ENCODE measurements around the gene PGK2. TPM values are rescaled to one million over a fixed set of nuclear protein-coding genes. Genes with fewer than 3 reads are reported as not detected.

PGK2 gene
- total RNA-seq: under 1 TPM in 1 of 4 donors, not detected in 3; 0.94 TPM

GRCh38 chr6:49787176-49787575, at the start of gene PGK2:
TSS of gene PGK2 (minus strand) at chr6:49787285. CDS start at chr6:49787187, 98 bp downstream.
- Histone ChIP-seq H3K4me1 (no peaks in the 10 kb centered on the region), H3K4me3 (replicated peaks in 1 of 3) (no peak within 1 kb of the TSS), H3K27ac (no peak within 1 kb of the TSS), H3K9me3 (no peaks in the 10 kb centered on the region), H3K36me3 (no peaks in the 10 kb centered on the region), H3K27me3 (no peaks in the 10 kb centered on the region)
- no peak for DNase-seq
- no peak for TF ChIP-seq CTCF (IDR thresholded peaks at IDR 0.05)
- TF ChIP-seq POLR2A (IDR thresholded peaks at IDR 0.05): no peak
- 85 to 87% methylated on average over 8 of the region's 8 CpGs for WGBS, 2 donors
- intact Hi-C loops (cut with DNase I): no loop called here

GRCh38 chr6:49835140-49835539, 48.1 kb upstream of the PGK2 start:
- WGBS, 2 donors: 83 to 91% methylated on average over 3 of the region's 3 CpGs
- H3K27ac ChIP-seq: no peak overlapping the region
- TF ChIP-seq POLR2A (IDR thresholded peaks at IDR 0.05): no peak
- no peak for TF ChIP-seq CTCF (IDR thresholded peaks at IDR 0.05)
- H3K27me3 ChIP-seq: no peaks in the 10 kb centered on the region
- no peaks in the 10 kb centered on the region for H3K9me3 ChIP-seq
- no peak for DNase-seq
- no peaks in the 10 kb centered on the region for H3K36me3 ChIP-seq
- no peaks in the 10 kb centered on the region for H3K4me1 ChIP-seq
- intact Hi-C loops (cut with DNase I): no loop called here
- H3K4me3 ChIP-seq (replicated peaks in 1 of 3): no peak overlapping the region

GRCh38 chr6:49833386-49833785, 46.3 kb upstream of the PGK2 start:
- DNase-seq: no peak
- Histone ChIP-seq H3K9me3 (no peaks in the 10 kb centered on the region), H3K4me3 (replicated peaks in 1 of 3) (no peak overlapping the region), H3K27ac (no peak overlapping the region), H3K27me3 (no peaks in the 10 kb centered on the region), H3K36me3 (no peaks in the 10 kb centered on the region), H3K4me1 (no peaks in the 10 kb centered on the region)
- intact Hi-C loops (cut with DNase I): no loop called here
- WGBS, 2 donors: 80 to 90% methylated on average over 1 of the region's 1 CpG
- TF ChIP-seq POLR2A (IDR thresholded peaks at IDR 0.05) (no peak), CTCF (IDR thresholded peaks at IDR 0.05) (no peak)

GRCh38 chr6:49826743-49827406, 39.8 kb upstream of the PGK2 start:
- no peaks in the 10 kb centered on the region for H3K27me3 ChIP-seq
- H3K27ac ChIP-seq: no peak overlapping the region
- no peaks in the 10 kb centered on the region for H3K36me3 ChIP-seq
- no peak for DNase-seq
- H3K9me3 ChIP-seq: no peaks in the 10 kb centered on the region
- intact Hi-C loops (cut with DNase I): no loop called here
- H3K4me3 ChIP-seq (replicated peaks in 1 of 3): no peak overlapping the region
- no peaks in the 10 kb centered on the region for H3K4me1 ChIP-seq
- TF ChIP-seq CTCF (IDR thresholded peaks at IDR 0.05) (no peak), POLR2A (IDR thresholded peaks at IDR 0.05) (no peak)
- WGBS, 2 donors: 55 to 63% methylated on average over 5 of the region's 5 CpGs

- DNase-seq: no peak
- Histone ChIP-seq H3K4me1 (no peaks in the 10 kb centered on the region), H3K27me3 (no peaks in the 10 kb centered on the region), H3K4me3 (replicated peaks in 1 of 3) (no peak overlapping the region), H3K9me3 (no peaks in the 10 kb centered on the region), H3K36me3 (no peaks in the 10 kb centered on the region), H3K27ac (no peak overlapping the region)
- TF ChIP-seq POLR2A (IDR thresholded peaks at IDR 0.05): no peak
- TF ChIP-seq CTCF (IDR thresholded peaks at IDR 0.05): no peak
- intact Hi-C loops (cut with DNase I): no loop called here
- 91 to 96% methylated on average over 2 of the region's 2 CpGs for WGBS, 2 donors
Observed at GRCh38 chr6:49815166-49815565, 28.1 kb upstream of the PGK2 start.
